ENCODE results near the gene DNAH14.

- TF ChIP-seq TCF12 (IDR thresholded peaks at IDR 0.05; ENCODE audit: low read depth) (no peak), TAF1 (IDR thresholded peaks at IDR 0.05; ENCODE audit: low read depth) (no peak), MAX (IDR thresholded peaks at IDR 0.05) (no peak)
Observed at GRCh38 chr1:225435957-225436392, 506.5 kb downstream of the DNAH14 start.

Data from Ishikawa (cell line).